NCI-H2227 (cell line): ENCODE results near the gene MAGEA1.
A peak's percentile ranks its signal among the peaks of the same experiment; 100 is the strongest.
"Not testable (repeated sequence)": the region's sequence is repeated elsewhere in the genome, so short reads cannot be mapped to it uniquely, and the experiment has no call there.

Source experiments
- DNase-seq: peaks from one replicate; lab custom pipeline; 2025; ENCODE audit not compliant: unreplicated experiment; lab: John Stamatoyannopoulos, UW

Gene MAGEA1

GRCh38 chrX:153179131-153179530 is at the start of gene MAGEA1:
Gene MAGEA1 (plus strand): TSS chrX:153179284. CDS start chrX:153182390, 3,106 bp downstream.
- no peak for DNase-seq

- DNase-seq: not testable (repeated sequence)
Measured at GRCh38 chrX:153132924-153133323, 46.2 kb upstream of the MAGEA1 start.

GRCh38 chrX:153139074-153139473 is 40.0 kb upstream of the MAGEA1 start:
- not testable (repeated sequence) for DNase-seq

GRCh38 chrX:153146288-153146687 is 32.8 kb upstream of the MAGEA1 start:
- not testable (repeated sequence) for DNase-seq

GRCh38 chrX:153153516-153153915 is 25.6 kb upstream of the MAGEA1 start:
- DNase-seq: no peak

- no peak for DNase-seq
Measured at GRCh38 chrX:153157450-153157849, 21.6 kb upstream of the MAGEA1 start.

- DNase-seq: no peak
Measured at GRCh38 chrX:153158319-153158718, 20.8 kb upstream of the MAGEA1 start.

- no peak for DNase-seq
Measured at GRCh38 chrX:153161952-153162351, 17.1 kb upstream of the MAGEA1 start.

GRCh38 chrX:153164733-153165132 is 14.4 kb upstream of the MAGEA1 start:
- no peak for DNase-seq

- not testable (repeated sequence) for DNase-seq
Measured at GRCh38 chrX:153168423-153168822, 10.7 kb upstream of the MAGEA1 start.

- DNase-seq: no peak
Measured at GRCh38 chrX:153181822-153182221, 2.7 kb downstream of the MAGEA1 start.

GRCh38 chrX:153184787-153185186 is 5.7 kb downstream of the MAGEA1 start:
- no peak for DNase-seq

GRCh38 chrX:153190381-153190780 is 11.3 kb downstream of the MAGEA1 start:
- DNase-seq: no peak

- no peak for DNase-seq
Measured at GRCh38 chrX:153200462-153200861, 21.4 kb downstream of the MAGEA1 start.

- DNase-seq: no peak
Measured at GRCh38 chrX:153206425-153207046, 27.5 kb downstream of the MAGEA1 start.

GRCh38 chrX:153209347-153209746 is 30.3 kb downstream of the MAGEA1 start:
- no peak for DNase-seq

- DNase-seq: no peak
Measured at GRCh38 chrX:153214934-153215333, 35.9 kb downstream of the MAGEA1 start.

- DNase-seq: no peak
Measured at GRCh38 chrX:153216926-153217325, 37.8 kb downstream of the MAGEA1 start.

- DNase-seq: no peak
Measured at GRCh38 chrX:153225438-153226098, 46.5 kb downstream of the MAGEA1 start.

- peak; percentile 1 for DNase-seq
Measured at GRCh38 chrX:153226344-153227185, 47.5 kb downstream of the MAGEA1 start.
